ENCODE results near the gene ZNF618. TPM values are rescaled to one million over a fixed set of nuclear protein-coding genes. Genes with fewer than 3 reads are reported as not detected.

The ZNF618 gene
- polyA plus RNA-seq, 1 of the 3 experiments (the other 2 are of a cell fraction), result 6.2 TPM

- Histone ChIP-seq H3K9me3 (no peaks in the 10 kb centered on the region), H3K4me1 (ENCODE audit: control insufficient read depth in 1 of 2, insufficient read depth in 2 of 2, low read depth in 1 of 2, low read length in 1 of 2) (peaks cover 9 to 76% of the 10 kb centered on the region in 2 experiments), H3K4me3 (ENCODE audit: low read depth in 2 of 2, low read length in 1 of 2) (no peak overlapping the region), H2AFZ (ENCODE audit: low read depth) (no peak overlapping the region), H3K27me3 (ENCODE audit: insufficient read depth) (no peaks in the 10 kb centered on the region), H3K9ac (no peak overlapping the region), H3K9me2 (no peaks in the 10 kb centered on the region), H3K27ac (ENCODE audit: low read depth in 2 of 2, low read length in 1 of 2) (no peak overlapping the region), H3F3A (replicated peaks; ENCODE audit: insufficient read depth) (no peaks in the 10 kb centered on the region), H4K20me1 (ENCODE audit: insufficient read depth) (peaks cover 24% of the 10 kb centered on the region), H3K79me2 (ENCODE audit: insufficient read depth) (peaks cover 6% of the 10 kb centered on the region; the same call in 1 of the 2 replicates), H3K36me3 (replicated peaks in 1 of 2; ENCODE audit: control insufficient read depth in 1 of 2, insufficient read depth in 2 of 2, low read length in 1 of 2) (peaks cover 14 to 19% of the 10 kb centered on the region in 2 experiments), H3K4me2 (no peak overlapping the region)
- no peak for DNase-seq
- CTCF ChIA-PET, result no interaction called here
- TF ChIP-seq CTCF (IDR thresholded peaks at IDR 0.05) (no peak), FOSL2 (IDR thresholded peaks at IDR 0.05; ENCODE audit: borderline replicate concordance, low read depth) (no peak), MAX (IDR thresholded peaks at IDR 0.05; ENCODE audit: low read depth) (no peak), REST (IDR thresholded peaks at IDR 0.05; ENCODE audit: low read depth, low read length) (no peak), NFIC (IDR thresholded peaks at IDR 0.05; ENCODE audit: borderline replicate concordance) (no peak), RCOR1 (IDR thresholded peaks at IDR 0.05; ENCODE audit: low read length) (no peak), ELF1 (IDR thresholded peaks at IDR 0.05) (no peak), POLR2AphosphoS5 (IDR thresholded peaks at IDR 0.05; ENCODE audit: low read depth, low read length) (no peak), TAF1 (IDR thresholded peaks at IDR 0.05; ENCODE audit: borderline replicate concordance, low read depth, low read length) (no peak), JUND (IDR thresholded peaks at IDR 0.05) (no peak)
- POLR2A ChIA-PET, result no interaction called here
- WGBS (ENCODE audit: low lambda C conversion rate), result 96% methylated on average over 20 of the region's 23 CpGs
Observed at GRCh38 chr9:113988385-113989016, 112.4 kb downstream of the ZNF618 start.

GRCh38 chr9:113989017-113989713, 113.1 kb downstream of the ZNF618 start:
- Histone ChIP-seq H3K4me3 (ENCODE audit: low read depth in 2 of 2, low read length in 1 of 2) (no peak overlapping the region), H3K36me3 (replicated peaks in 1 of 2; ENCODE audit: control insufficient read depth in 1 of 2, insufficient read depth in 2 of 2, low read length in 1 of 2) (peaks cover 14 to 18% of the 10 kb centered on the region in 2 experiments), H3K27me3 (ENCODE audit: insufficient read depth) (no peaks in the 10 kb centered on the region), H3K27ac (ENCODE audit: low read depth in 2 of 2, low read length in 1 of 2) (no peak overlapping the region), H3K79me2 (ENCODE audit: insufficient read depth) (no peaks in the 10 kb centered on the region; the same call in 1 of the 2 replicates), H3K4me1 (ENCODE audit: control insufficient read depth in 1 of 2, insufficient read depth in 2 of 2, low read depth in 1 of 2, low read length in 1 of 2) (peaks cover 16 to 81% of the 10 kb centered on the region in 2 experiments), H3K9ac (no peak overlapping the region), H2AFZ (ENCODE audit: low read depth) (no peak overlapping the region), H3K9me2 (no peaks in the 10 kb centered on the region), H3K4me2 (no peak overlapping the region), H4K20me1 (ENCODE audit: insufficient read depth) (peaks cover 30% of the 10 kb centered on the region), H3K9me3 (no peaks in the 10 kb centered on the region), H3F3A (replicated peaks; ENCODE audit: insufficient read depth) (no peaks in the 10 kb centered on the region)
- no peak for DNase-seq
- CTCF ChIA-PET, result no interaction called here
- 96% methylated on average over 12 of the region's 12 CpGs for WGBS (ENCODE audit: low lambda C conversion rate)
- POLR2A ChIA-PET, result no interaction called here
- TF ChIP-seq USF1 (IDR thresholded peaks at IDR 0.05; ENCODE audit: borderline replicate concordance, low read depth) (no peak), MEF2A (IDR thresholded peaks at IDR 0.05; ENCODE audit: borderline replicate concordance, low read depth) (no peak), REST (IDR thresholded peaks at IDR 0.05; ENCODE audit: low read depth, low read length) (no peak), GABPA (IDR thresholded peaks at IDR 0.05; ENCODE audit: low read depth) (no peak)
